KMS-11 (cell line): Measurements from ENCODE around the gene CHST11.

Experiments
- H2AFZ ChIP-seq: fragments of 200-600 bp; sonication (generic); 2 replicates; pipeline ENCODE4 v1.6.1; 2016; ENCODE audit warnings: antibody characterized with exemption, mixed run types, low read depth
- H3K27ac ChIP-seq: fragments of 200-600 bp; sonication (generic); 2 replicates; pipeline ENCODE4 v1.6.1; 2016; ENCODE audit warnings: mild to moderate bottlenecking, mixed run types
- H3K27me3 ChIP-seq: fragments of 200-600 bp; sonication (generic); 2 replicates; pipeline ENCODE4 v1.6.1; 2017; ENCODE audit warnings: mild to moderate bottlenecking, low read depth, mixed run types, moderate library complexity; ENCODE audit not compliant: insufficient read depth
- H3K36me3 ChIP-seq: fragments of 200-600 bp; sonication (generic); 2 replicates; pipeline ENCODE4 v1.6.1; 2017; ENCODE audit warnings: mild to moderate bottlenecking, mixed run types; ENCODE audit not compliant: insufficient read depth
- H3K4me1 ChIP-seq: fragments of 200-600 bp; sonication (generic); 2 replicates; pipeline ENCODE4 v1.6.1; 2016; ENCODE audit warnings: mild to moderate bottlenecking, low read depth, mixed run types; ENCODE audit not compliant: poor library complexity, severe bottlenecking
- H3K4me2 ChIP-seq: fragments of 200-600 bp; sonication (generic); 2 replicates; pipeline ENCODE4 v1.7.0; 2016; ENCODE audit warnings: mild to moderate bottlenecking, mixed run types
- H3K4me3 ChIP-seq: fragments of 200-600 bp; sonication (generic); IDR thresholded peaks from 2 replicates; pipeline ENCODE4 v1.6.1; 2017; ENCODE audit warnings: low read depth, low read length, mixed read lengths; ENCODE audit not compliant: insufficient read depth
- H3K79me2 ChIP-seq: fragments of 200-600 bp; sonication (generic); 2 replicates; pipeline ENCODE4 v1.6.1; 2016; ENCODE audit warnings: low read depth, mixed run types; ENCODE audit not compliant: insufficient read depth
- H3K9ac ChIP-seq: fragments of 200-600 bp; sonication (generic); 2 replicates; pipeline ENCODE4 v1.6.1; 2016; ENCODE audit warnings: mild to moderate bottlenecking, mixed run types
- H4K20me1 ChIP-seq: fragments of 200-600 bp; sonication (generic); 2 replicates; pipeline ENCODE4 v1.6.1; 2016; ENCODE audit warnings: mild to moderate bottlenecking, mixed run types; ENCODE audit not compliant: insufficient read depth
- TF ChIP-seq, protein P1 (sequence below): fragments of 200-600 bp; sonication (generic); conservative IDR thresholded peaks from 2 replicates; pipeline ENCODE4 v1.6.1; 2017; ENCODE audit warnings: low read depth, mild to moderate bottlenecking, antibody characterized with exemption, low read length, moderate library complexity, mixed read lengths

The CHST11 gene

DNA sequence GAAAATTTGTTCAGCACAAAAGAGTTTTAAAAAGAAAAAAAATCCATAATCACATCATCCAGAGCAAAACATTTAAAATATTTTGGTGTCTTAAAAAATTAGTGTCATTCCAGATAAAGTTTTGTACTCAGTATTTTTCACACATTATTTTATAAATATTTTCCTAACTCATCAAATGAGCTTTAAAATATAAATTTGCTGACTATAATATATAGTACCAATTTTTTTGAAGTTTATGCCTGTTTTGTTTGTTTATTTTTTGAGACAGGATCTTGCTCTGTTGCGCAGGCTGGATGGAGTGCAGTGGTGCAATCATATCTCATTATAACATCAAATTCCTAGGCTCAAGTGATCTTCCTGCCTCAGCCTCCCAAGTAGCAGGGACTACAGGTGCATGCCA is 337.2 kb downstream of the CHST11 start:
- Histone ChIP-seq H3K27ac (no peak overlapping the region), H3K4me3 (no peak overlapping the region), H3K9ac (no peak overlapping the region), H3K36me3 (no peaks in the 10 kb centered on the region), H3K27me3 (no peaks in the 10 kb centered on the region), H2AFZ (no peak overlapping the region), H3K4me1 (no peaks in the 10 kb centered on the region), H3K79me2 (no peaks in the 10 kb centered on the region), H4K20me1 (no peaks in the 10 kb centered on the region), H3K4me2 (no peak overlapping the region)
- TF ChIP-seq, protein P1, sequence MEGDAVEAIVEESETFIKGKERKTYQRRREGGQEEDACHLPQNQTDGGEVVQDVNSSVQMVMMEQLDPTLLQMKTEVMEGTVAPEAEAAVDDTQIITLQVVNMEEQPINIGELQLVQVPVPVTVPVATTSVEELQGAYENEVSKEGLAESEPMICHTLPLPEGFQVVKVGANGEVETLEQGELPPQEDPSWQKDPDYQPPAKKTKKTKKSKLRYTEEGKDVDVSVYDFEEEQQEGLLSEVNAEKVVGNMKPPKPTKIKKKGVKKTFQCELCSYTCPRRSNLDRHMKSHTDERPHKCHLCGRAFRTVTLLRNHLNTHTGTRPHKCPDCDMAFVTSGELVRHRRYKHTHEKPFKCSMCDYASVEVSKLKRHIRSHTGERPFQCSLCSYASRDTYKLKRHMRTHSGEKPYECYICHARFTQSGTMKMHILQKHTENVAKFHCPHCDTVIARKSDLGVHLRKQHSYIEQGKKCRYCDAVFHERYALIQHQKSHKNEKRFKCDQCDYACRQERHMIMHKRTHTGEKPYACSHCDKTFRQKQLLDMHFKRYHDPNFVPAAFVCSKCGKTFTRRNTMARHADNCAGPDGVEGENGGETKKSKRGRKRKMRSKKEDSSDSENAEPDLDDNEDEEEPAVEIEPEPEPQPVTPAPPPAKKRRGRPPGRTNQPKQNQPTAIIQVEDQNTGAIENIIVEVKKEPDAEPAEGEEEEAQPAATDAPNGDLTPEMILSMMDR, result no peak

DNA sequence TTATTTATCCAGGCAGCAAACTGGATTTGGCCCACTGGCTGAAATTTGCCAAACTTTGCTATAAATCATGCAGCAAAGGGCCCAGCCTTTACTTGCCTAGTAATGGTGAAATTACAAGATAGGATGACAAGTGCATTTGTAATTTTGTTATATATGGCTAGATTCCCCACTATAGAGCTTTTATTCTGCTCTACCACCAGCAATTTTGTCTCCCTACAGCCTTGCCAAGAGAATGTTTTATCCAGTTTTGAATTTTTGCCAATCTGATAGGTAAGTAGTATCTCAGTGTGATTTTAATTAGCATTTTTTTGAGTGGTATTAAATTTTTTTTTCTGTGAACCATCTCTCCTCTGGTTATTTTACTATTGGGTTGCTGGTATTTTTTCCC is 339.7 kb downstream of the CHST11 start:
- no peak overlapping the region for H3K9ac ChIP-seq
- no peaks in the 10 kb centered on the region for H3K4me1 ChIP-seq
- H4K20me1 ChIP-seq, result no peaks in the 10 kb centered on the region
- no peak overlapping the region for H3K27ac ChIP-seq
- H2AFZ ChIP-seq, result no peak overlapping the region
- no peak overlapping the region for H3K4me2 ChIP-seq
- H3K27me3 ChIP-seq, result no peaks in the 10 kb centered on the region
- H3K36me3 ChIP-seq, result no peaks in the 10 kb centered on the region
- TF ChIP-seq, protein P1, result no peak
- no peak overlapping the region for H3K4me3 ChIP-seq
- no peaks in the 10 kb centered on the region for H3K79me2 ChIP-seq

DNA sequence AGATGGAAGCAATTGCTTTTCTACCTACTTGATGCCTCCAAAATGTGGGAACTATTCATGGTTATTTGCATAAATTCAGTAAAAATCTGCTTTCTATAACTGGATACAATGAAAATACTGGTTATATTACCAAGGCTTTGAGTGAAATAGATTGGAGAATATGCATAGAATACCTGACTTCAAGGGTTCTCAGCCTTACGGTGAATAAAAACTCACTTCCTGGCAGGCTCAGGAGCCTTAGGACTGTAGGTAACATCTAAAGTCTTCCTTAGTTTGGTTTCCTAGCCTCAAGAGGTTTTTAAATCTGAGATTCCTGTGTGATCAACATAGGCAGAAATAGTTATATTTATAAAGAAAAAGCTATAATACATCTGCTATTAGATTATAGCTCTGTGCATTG is 342.7 kb downstream of the CHST11 start:
- Histone ChIP-seq H3K79me2 (no peaks in the 10 kb centered on the region), H4K20me1 (no peaks in the 10 kb centered on the region), H3K4me2 (no peak overlapping the region), H3K36me3 (no peaks in the 10 kb centered on the region), H3K4me1 (no peaks in the 10 kb centered on the region), H3K9ac (no peak overlapping the region), H3K27me3 (no peaks in the 10 kb centered on the region), H3K4me3 (no peak overlapping the region), H3K27ac (no peak overlapping the region), H2AFZ (no peak overlapping the region)
- TF ChIP-seq, protein P1, result no peak

DNA sequence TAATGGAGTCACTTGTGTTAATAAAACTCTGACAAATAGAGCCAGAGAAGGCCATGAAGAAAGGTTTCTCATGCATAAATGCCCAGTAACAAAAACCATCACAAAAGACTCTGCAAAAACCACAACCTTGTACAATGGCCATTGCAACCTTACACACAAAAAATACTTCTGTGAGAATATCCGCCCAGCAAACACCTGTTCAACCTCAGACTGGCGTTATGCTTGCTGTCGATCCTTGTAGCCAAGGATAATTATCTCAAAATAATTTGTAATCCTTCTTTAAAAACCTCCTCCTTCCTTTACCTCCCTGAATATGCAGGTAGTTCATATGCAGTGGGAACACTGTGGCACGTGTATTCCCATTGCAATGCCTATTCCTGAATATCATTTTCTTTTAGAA is 344.3 kb downstream of the CHST11 start:
- Histone ChIP-seq H3K79me2 (no peaks in the 10 kb centered on the region), H3K4me2 (no peak overlapping the region), H2AFZ (no peak overlapping the region), H3K4me1 (no peaks in the 10 kb centered on the region), H3K27ac (no peak overlapping the region), H4K20me1 (no peaks in the 10 kb centered on the region), H3K4me3 (no peak overlapping the region), H3K27me3 (no peaks in the 10 kb centered on the region), H3K36me3 (no peaks in the 10 kb centered on the region), H3K9ac (no peak overlapping the region)
- TF ChIP-seq, protein P1, result no peak

DNA sequence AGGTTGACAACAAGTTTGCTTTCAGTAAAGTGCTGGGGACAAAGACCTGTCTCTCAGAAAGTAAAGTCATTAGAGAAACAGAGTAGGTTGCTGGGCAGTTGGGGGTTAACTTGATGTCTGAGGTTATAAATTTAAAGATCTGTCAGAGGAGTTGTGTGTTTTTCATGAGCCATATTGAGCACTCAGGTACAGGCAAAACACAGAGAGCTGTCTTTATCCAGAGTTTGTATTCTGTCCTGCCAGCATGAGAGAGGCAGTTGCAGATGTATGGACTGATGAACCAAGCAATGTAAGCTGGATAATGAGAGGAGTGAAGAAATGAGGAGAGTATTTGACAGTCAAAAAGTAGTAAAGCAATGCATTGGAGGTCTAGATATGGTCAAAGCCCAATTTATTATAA is 344.7 kb downstream of the CHST11 start:
- Histone ChIP-seq H3K4me3 (no peak overlapping the region), H3K27ac (no peak overlapping the region), H2AFZ (no peak overlapping the region), H3K4me1 (no peaks in the 10 kb centered on the region), H3K4me2 (no peak overlapping the region), H3K9ac (no peak overlapping the region), H3K79me2 (no peaks in the 10 kb centered on the region), H3K36me3 (no peaks in the 10 kb centered on the region), H3K27me3 (no peaks in the 10 kb centered on the region), H4K20me1 (no peaks in the 10 kb centered on the region)
- TF ChIP-seq, protein P1, result no peak
